ENCODE measurements around the gene HTT-AS.

HTT-AS gene

GRCh38 chr4:3083732-3084131 is 9.4 kb upstream of the HTT-AS start:
- no peak for FAIRE-seq
- no peak for DNase-seq (ENCODE audit: insufficient read length)
- TF ChIP-seq POLR2AphosphoS5 (IDR thresholded peaks at IDR 0.05; ENCODE audit: low read depth, low read length) = no peak
- no peak for TF ChIP-seq POLR2A (IDR thresholded peaks at IDR 0.05; ENCODE audit: low read depth, low read length)
- TF ChIP-seq TAF1 (IDR thresholded peaks at IDR 0.05; ENCODE audit: borderline replicate concordance, low read depth, low read length) = no peak

GRCh38 chr4:3082925-3083515 is 8.7 kb upstream of the HTT-AS start:
- FAIRE-seq = no peak
- no peak for DNase-seq (ENCODE audit: insufficient read length)
- TF ChIP-seq TAF1 (IDR thresholded peaks at IDR 0.05; ENCODE audit: borderline replicate concordance, low read depth, low read length) = no peak
- no peak for TF ChIP-seq POLR2AphosphoS5 (IDR thresholded peaks at IDR 0.05; ENCODE audit: low read depth, low read length)
- no peak for TF ChIP-seq POLR2A (IDR thresholded peaks at IDR 0.05; ENCODE audit: low read depth, low read length)

- TF ChIP-seq POLR2AphosphoS5 (IDR thresholded peaks at IDR 0.05; ENCODE audit: low read depth, low read length) = 0 out of 2 replicates have a peak, but pooled peaks have one; percentile 26
- no peak; the same call in 1 of the 2 replicates for TF ChIP-seq TAF1 (IDR thresholded peaks at IDR 0.05; ENCODE audit: borderline replicate concordance, low read depth, low read length)
- 0 out of 2 replicates have a peak, but pooled peaks have one; percentile 15 for TF ChIP-seq POLR2A (IDR thresholded peaks at IDR 0.05; ENCODE audit: low read depth, low read length)
- FAIRE-seq (no peak), DNase-seq (ENCODE audit: insufficient read length) (no peak)
These were observed 5.4 kb upstream of the HTT-AS start for GRCh38 chr4:3079694-3080123.

GRCh38 chr4:3077796-3078195 is 3.5 kb upstream of the HTT-AS start:
- DNase-seq (ENCODE audit: insufficient read length) = no peak
- TF ChIP-seq TAF1 (IDR thresholded peaks at IDR 0.05; ENCODE audit: borderline replicate concordance, low read depth, low read length) (peak; percentile 39; the same call in 1 of the 2 replicates), POLR2A (IDR thresholded peaks at IDR 0.05; ENCODE audit: low read depth, low read length) (peak; percentile 60; the same call in 1 of the 2 replicates), POLR2AphosphoS5 (IDR thresholded peaks at IDR 0.05; ENCODE audit: low read depth, low read length) (peak; percentile 49; the same call in 1 of the 2 replicates)
- peak; percentile 93 for FAIRE-seq

- FAIRE-seq (no peak), DNase-seq (ENCODE audit: insufficient read length) (no peak)
- TF ChIP-seq POLR2A (IDR thresholded peaks at IDR 0.05; ENCODE audit: low read depth, low read length) = peak; percentile 68
- TF ChIP-seq POLR2AphosphoS5 (IDR thresholded peaks at IDR 0.05; ENCODE audit: low read depth, low read length) = peak; percentile 81; the same call in 1 of the 2 replicates
- peak; percentile 38; the same call in 1 of the 2 replicates for TF ChIP-seq TAF1 (IDR thresholded peaks at IDR 0.05; ENCODE audit: borderline replicate concordance, low read depth, low read length)
These were observed 1.3 kb upstream of the HTT-AS start for GRCh38 chr4:3075652-3075981.

GRCh38 chr4:3074846-3075651 is 711 bp upstream of the HTT-AS start:
- no peak for DNase-seq (ENCODE audit: insufficient read length)
- peak; percentile 77 for TF ChIP-seq POLR2AphosphoS5 (IDR thresholded peaks at IDR 0.05; ENCODE audit: low read depth, low read length)
- TF ChIP-seq POLR2A (IDR thresholded peaks at IDR 0.05; ENCODE audit: low read depth, low read length) = peak; percentile 85
- TF ChIP-seq TAF1 (IDR thresholded peaks at IDR 0.05; ENCODE audit: borderline replicate concordance, low read depth, low read length) = peak; percentile 56; the same call in 1 of the 2 replicates
- FAIRE-seq = peak; percentile 82

- peak; percentile 37; the same call in 1 of the 2 replicates for TF ChIP-seq POLR2A (IDR thresholded peaks at IDR 0.05; ENCODE audit: low read depth, low read length)
- no peak for TF ChIP-seq TAF1 (IDR thresholded peaks at IDR 0.05; ENCODE audit: borderline replicate concordance, low read depth, low read length)
- FAIRE-seq (no peak), DNase-seq (ENCODE audit: insufficient read length) (no peak)
These were observed 920 bp downstream of the HTT-AS start for GRCh38 chr4:3073158-3074077.

GRCh38 chr4:3071811-3072210 is 2.5 kb downstream of the HTT-AS start:
- no peak for TF ChIP-seq TAF1 (IDR thresholded peaks at IDR 0.05; ENCODE audit: borderline replicate concordance, low read depth, low read length)
- no peak for TF ChIP-seq POLR2AphosphoS5 (IDR thresholded peaks at IDR 0.05; ENCODE audit: low read depth, low read length)
- TF ChIP-seq POLR2A (IDR thresholded peaks at IDR 0.05; ENCODE audit: low read depth, low read length) = no peak
- FAIRE-seq (no peak), DNase-seq (ENCODE audit: insufficient read length) (no peak)

GRCh38 chr4:3070709-3071500 is 3.4 kb downstream of the HTT-AS start:
- no peak for DNase-seq (ENCODE audit: insufficient read length)
- no peak for TF ChIP-seq POLR2A (IDR thresholded peaks at IDR 0.05; ENCODE audit: low read depth, low read length)
- no peak for TF ChIP-seq POLR2AphosphoS5 (IDR thresholded peaks at IDR 0.05; ENCODE audit: low read depth, low read length)
- no peak for TF ChIP-seq TAF1 (IDR thresholded peaks at IDR 0.05; ENCODE audit: borderline replicate concordance, low read depth, low read length)
- FAIRE-seq = no peak

- TF ChIP-seq POLR2A (IDR thresholded peaks at IDR 0.05; ENCODE audit: low read depth, low read length) (no peak), POLR2AphosphoS5 (IDR thresholded peaks at IDR 0.05; ENCODE audit: low read depth, low read length) (no peak), TAF1 (IDR thresholded peaks at IDR 0.05; ENCODE audit: borderline replicate concordance, low read depth, low read length) (no peak)
- DNase-seq (ENCODE audit: insufficient read length) (no peak), FAIRE-seq (no peak)
These were observed 4.6 kb downstream of the HTT-AS start for GRCh38 chr4:3069661-3070199.
